Neuron (in vitro differentiated cells): ENCODE results near the gene CHI3L2.

Experiments
- H2AFZ ChIP-seq: one replicate; pipeline ENCODE4 v1.6.1; 2013; ENCODE audit warnings: low read depth, mild to moderate bottlenecking, inconsistent platforms, low read length, moderate library complexity
- H3K27me3 ChIP-seq: one replicate; pipeline ENCODE4 v1.6.1; 2013; ENCODE audit warnings: low read length; ENCODE audit not compliant: insufficient read depth
- H3K36me3 ChIP-seq: one replicate; pipeline ENCODE4 v1.6.1; 2013; ENCODE audit warnings: low read length; ENCODE audit not compliant: insufficient read depth
- H3K4me1 ChIP-seq: one replicate; pipeline ENCODE4 v1.6.1; 2013; ENCODE audit warnings: low read length; ENCODE audit not compliant: insufficient read depth
- H3K4me3 ChIP-seq: 2 replicates; pipeline ENCODE4 v1.5.1; 2013; ENCODE audit warnings: mild to moderate bottlenecking, low read length, moderate library complexity
- H3K9me3 ChIP-seq: one replicate; pipeline ENCODE4 v1.6.1; 2013; ENCODE audit warnings: low read length

The CHI3L2 gene

GRCh38 chr1:111286912-111287311, 59.4 kb downstream of the CHI3L2 start:
- Histone ChIP-seq H3K9me3 (no peaks in the 10 kb centered on the region), H3K4me3 (no peak overlapping the region), H3K27me3 (peaks cover 4% of the 10 kb centered on the region), H3K4me1 (no peaks in the 10 kb centered on the region), H3K36me3 (no peaks in the 10 kb centered on the region), H2AFZ (no peak overlapping the region)

GRCh38 chr1:111289371-111289770, 61.9 kb downstream of the CHI3L2 start:
- Histone ChIP-seq H3K27me3 (peaks cover 4% of the 10 kb centered on the region), H3K4me3 (no peak overlapping the region), H3K9me3 (no peaks in the 10 kb centered on the region), H3K36me3 (no peaks in the 10 kb centered on the region), H2AFZ (no peak overlapping the region), H3K4me1 (no peaks in the 10 kb centered on the region)

- no peaks in the 10 kb centered on the region for H3K36me3 ChIP-seq
- peaks cover 4% of the 10 kb centered on the region for H3K27me3 ChIP-seq
- H3K4me3 ChIP-seq, result no peak overlapping the region
- no peak overlapping the region for H2AFZ ChIP-seq
- H3K9me3 ChIP-seq, result no peaks in the 10 kb centered on the region
- H3K4me1 ChIP-seq, result no peaks in the 10 kb centered on the region
These were observed 62.6 kb downstream of the CHI3L2 start for GRCh38 chr1:111290104-111290503.

GRCh38 chr1:111290630-111291029, 63.1 kb downstream of the CHI3L2 start, which contains the start of gene CHIA:
Gene CHIA (plus strand): TSS chr1:111290851. CDS start chr1:111310468, 19,617 bp downstream.
- Histone ChIP-seq H3K27me3 (peaks cover 4% of the 10 kb centered on the region), H3K36me3 (no peaks in the 10 kb centered on the region), H3K4me1 (no peaks in the 10 kb centered on the region), H3K4me3 (no peak within 1 kb of the TSS), H3K9me3 (no peaks in the 10 kb centered on the region), H2AFZ (no peak within 1 kb of the TSS)
